Activated T-helper 9 cell treated with anti-CD3 and anti-CD28 coated beads, Interleukin-2, amount 50 U/mL, for 16 hours (primary cell): ENCODE data around the gene FAM184B.
"Not testable (repeated sequence)": the region's sequence is repeated elsewhere in the genome, so short reads cannot be mapped to it uniquely, and the experiment has no call there.

ENCODE experiments used
- DNase-seq: peaks from one replicate; pipeline ENCODE4 v3.0.0-alpha.2; 2020; ENCODE audit warnings: low read depth

FAM184B gene

GRCh38 chr4:17717301-17717700 lies 64.1 kb downstream of the FAM184B start:
- no peak for DNase-seq

DNA sequence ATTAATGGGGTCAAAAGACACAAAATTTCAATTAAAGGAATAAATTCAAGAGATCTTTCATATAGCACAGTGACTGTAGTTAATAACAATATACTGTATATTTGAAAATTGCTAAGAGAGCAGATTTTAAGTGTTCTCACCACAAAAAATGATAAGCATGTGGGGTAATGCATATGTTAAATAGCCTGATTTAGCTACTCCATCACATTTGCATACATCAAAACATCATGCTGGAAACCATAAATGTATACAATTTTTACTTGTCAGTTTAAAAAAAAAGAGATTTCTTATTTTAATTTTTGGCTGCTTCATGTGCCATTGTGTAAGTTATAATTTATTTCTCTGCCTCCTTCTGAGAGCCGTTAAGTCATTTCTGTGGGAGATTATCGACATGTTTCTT lies 65.9 kb downstream of the FAM184B start:
- DNase-seq, result no peak

- no peak for DNase-seq
Observed at GRCh38 chr4:17713779-17714178, 67.6 kb downstream of the FAM184B start.

GRCh38 chr4:17712166-17712565 lies 69.3 kb downstream of the FAM184B start:
- no peak for DNase-seq

DNA sequence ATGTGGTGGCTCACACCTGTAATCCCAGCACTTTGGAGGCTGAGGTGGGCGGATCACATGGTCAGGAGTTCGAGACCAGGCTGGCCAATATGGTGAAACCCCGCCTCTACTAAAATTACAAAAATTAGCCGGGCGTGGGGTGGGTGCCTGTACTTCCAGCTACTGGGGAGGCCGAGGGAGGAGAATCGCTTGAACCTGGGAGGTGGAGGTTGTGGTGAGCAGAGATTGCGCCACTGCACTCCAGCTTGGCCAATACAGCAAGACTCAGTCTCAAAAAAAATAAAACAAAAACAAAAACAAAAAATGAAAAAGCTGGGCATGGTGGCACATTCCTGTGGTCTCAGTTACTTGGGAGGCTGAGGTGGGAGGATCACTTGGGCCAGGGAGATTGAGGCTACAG lies 70.2 kb downstream of the FAM184B start:
- not testable (repeated sequence) for DNase-seq

- no peak for DNase-seq
Observed at GRCh38 chr4:17709763-17710068, 71.7 kb downstream of the FAM184B start.

DNA sequence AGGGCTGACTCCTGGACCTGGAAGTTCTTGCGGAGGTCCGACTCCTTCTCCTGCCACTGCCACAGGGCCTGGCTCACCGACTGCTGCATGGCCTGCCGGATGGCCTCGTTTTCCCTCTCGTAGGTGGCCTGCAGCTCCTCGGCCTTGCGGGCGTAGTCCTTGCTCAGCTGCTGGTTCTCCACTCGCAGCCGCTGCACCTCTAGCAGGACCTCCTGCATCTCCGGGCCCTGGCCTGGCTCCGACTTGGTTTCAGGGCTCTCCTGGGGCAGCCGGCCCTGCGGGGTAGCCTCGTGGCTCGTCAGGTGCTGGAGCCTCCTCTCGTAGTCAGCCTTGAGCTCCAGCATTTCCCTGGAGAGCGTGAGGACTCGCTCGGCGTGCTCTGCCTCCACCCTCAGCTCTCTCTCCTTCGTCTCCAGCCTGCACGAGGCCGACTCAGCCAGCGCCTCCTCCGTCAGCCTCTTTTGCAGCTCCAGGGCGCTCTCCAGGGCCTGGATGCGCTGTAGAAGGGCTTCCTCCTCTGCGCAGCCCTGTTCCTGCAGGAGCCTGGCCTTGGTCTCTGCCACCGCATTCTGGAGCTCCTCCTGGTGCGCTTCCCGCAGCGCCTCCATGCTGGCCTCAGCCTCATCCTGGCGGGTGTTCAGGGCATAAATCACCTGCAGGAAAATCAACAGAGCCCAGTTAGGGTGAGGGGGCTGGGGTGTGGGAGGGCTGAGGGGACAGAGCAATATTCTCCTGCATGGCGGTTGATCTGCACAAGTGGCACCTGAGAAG lies 72.2 kb downstream of the FAM184B start:
- no peak for DNase-seq

DNA sequence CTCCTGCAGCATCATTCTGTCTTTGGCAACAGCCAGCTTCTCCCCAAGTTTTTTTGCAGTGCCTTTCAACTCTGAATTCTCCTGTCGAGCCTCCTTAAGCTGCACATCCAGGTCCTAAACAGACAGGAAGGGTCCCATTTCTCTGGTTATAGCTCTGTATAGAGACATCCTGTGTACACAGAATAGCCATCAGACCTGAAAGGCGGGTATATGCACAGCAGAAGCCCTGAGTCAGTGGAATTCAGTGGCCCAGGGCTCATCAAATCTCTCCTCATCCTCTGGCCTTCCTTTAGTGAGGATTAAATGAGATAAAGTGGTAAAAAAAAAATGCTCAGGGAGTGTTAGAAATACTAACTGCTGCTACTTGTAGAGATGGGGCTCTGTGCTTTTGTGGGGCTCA lies 73.8 kb downstream of the FAM184B start:
- no peak for DNase-seq

DNA sequence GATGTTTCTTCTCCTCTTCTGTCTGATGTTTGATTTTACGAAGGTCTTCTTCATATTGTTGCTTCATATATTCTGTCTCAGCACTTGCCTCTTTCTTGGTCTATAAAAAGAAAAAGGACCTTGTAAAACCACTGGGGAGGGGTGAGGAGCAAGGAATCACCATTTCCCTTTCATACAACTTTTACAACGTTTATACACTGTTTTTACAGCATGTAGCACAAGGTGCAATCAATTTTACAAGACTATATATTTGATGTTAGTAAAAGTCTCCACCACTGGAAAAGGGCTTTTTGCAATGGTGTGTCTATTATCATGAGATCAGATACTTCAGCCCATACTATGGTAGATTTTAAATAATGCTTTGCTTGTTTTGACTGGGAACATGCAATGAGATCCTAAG lies 76.3 kb downstream of the FAM184B start:
- DNase-seq, result no peak

- no peak for DNase-seq
Observed at GRCh38 chr4:17704020-17704650, 77.3 kb downstream of the FAM184B start.

DNA sequence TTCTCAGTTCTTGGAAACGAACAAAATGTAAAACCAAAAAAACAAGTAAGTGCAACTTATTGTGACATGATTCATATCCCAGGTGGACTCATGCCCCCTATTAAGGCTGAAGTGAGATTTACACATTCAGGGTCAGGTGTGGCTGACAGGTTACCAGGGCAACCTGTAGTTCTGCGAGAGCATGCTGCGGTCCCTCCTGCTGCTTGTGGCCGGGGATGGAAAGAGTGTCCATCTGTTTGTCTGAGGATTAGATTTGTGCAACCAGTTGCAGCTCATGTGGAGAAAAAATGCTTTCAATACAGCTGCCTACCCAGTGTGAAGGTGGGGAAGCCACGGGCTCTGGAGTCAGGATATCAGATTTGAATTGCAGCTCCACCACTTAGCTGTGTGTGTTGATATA lies 78.8 kb downstream of the FAM184B start:
- DNase-seq, result no peak

DNA sequence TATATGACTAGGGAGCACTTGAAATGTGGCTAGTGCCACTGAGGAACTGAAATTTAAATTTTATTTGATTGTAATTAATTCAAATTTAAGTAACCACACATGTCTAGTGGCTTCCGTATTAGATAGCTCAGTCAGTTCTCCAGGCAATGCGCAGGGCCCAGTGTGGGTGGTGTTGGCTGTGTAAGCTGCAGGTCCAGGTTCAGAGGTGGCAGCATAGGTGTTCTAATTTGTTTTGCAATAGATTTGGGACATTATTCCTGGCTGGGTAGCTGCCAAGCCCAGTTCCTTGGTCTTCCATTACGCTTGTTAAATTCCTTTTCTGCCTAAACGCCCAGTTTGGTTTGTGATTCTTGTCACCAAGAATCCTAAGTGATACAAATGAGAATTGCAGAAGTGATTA lies 79.5 kb downstream of the FAM184B start:
- no peak for DNase-seq

GRCh38 chr4:17701138-17701839 lies 80.1 kb downstream of the FAM184B start:
- no peak for DNase-seq

- DNase-seq, result no peak
Observed at GRCh38 chr4:17699380-17699779, 82.0 kb downstream of the FAM184B start.

DNA sequence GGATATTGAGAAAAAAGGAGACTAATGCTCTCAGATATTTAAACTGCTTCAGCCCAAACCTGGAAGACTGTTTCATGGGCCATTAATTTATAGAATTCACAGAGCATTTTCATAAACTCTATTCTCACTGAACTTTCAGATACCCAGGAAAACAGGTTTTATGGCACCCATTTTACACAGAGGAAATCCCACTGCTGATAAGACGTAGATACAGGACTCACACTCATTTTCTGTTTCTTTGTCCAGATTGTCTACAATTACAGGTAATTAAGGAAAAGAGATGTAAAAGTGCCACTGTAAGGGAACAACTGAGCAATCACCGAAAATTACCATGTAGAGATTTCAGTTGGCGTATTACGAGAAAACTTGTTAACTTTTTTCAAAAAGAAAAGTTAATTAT lies 83.3 kb downstream of the FAM184B start:
- no peak for DNase-seq

DNA sequence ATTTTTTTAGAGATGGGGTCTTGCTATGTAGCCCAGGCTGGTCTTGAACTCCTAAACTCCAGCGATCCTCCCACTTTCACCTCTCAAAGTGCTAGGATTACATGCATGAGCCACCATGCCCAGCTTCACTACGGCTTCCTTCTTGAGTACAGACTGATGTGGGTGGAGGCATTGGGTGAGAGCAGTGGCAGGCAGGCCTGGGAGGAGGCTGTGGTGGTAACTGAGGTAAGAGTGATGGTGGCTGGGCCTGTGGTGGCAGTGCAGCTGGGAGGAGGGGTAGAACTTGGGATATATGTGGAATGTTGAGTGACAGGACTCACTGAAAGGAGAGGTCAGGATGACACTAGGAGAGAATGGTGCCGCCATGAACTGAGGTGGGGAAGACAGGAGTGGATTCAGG lies 86.1 kb downstream of the FAM184B start:
- DNase-seq, result no peak

DNA sequence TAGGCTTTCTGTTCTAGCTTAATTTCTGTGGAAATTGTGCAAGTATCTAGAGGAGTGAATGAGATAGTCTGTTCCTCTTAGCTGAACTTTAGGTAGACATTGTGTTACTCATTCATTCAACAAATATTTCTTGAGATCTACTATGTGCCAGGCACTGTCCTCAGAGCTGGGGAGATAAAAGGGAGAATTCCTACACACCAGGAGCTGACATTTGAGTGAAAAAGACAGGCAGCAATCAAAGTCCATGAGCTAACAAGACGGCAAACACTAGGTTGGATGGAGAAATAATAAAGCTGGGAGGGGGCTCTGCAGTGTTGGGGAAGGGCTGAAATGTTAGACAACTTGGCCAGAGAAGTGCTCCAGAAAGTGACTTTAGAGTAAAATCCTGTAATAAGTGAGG lies 86.9 kb downstream of the FAM184B start:
- DNase-seq, result no peak

- no peak for DNase-seq
Observed at GRCh38 chr4:17690898-17691297, 90.5 kb downstream of the FAM184B start.

DNA sequence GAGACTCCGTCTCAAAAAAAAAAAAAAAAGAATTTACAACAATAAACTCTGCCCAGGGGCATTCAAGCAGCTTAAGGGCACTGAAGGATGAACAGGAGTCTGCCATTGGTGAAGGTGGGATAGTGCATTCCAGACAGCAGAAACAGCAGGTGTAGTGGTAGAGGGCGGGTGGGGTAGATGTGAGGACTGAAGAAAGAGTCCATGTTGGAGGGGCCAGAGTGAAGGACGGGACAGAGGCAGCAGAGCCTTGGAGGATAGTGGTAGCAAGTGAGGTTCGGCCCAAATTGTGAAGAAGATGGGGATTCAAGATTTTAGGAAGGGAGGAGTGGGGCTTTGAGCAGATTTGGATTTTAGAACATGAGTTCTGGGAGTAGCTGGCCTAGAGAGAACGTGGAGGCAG lies 91.3 kb downstream of the FAM184B start:
- no peak for DNase-seq

DNA sequence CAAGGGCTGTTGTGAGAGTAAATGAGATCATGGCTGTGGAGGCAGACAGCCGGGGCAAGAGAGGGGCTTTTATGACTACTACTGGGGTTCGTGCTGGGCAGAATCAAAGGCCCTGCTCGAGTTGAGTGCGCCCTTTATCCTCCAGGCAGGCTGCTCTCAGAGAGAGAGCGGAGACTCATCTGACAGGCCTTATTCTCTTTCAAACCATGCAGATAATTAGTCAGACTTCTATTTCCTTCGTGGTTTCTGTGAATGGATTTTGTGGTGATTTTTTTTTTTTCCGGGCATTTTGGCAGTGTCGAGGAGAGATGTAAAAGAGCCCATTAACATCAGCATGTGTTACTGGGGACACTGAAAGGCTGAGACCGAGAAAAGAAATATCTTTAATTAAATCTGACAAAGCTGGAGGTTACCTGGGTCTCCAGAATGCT lies 93.4 kb downstream of the FAM184B start:
- no peak for DNase-seq

GRCh38 chr4:17687237-17687857 lies 94.1 kb downstream of the FAM184B start:
- no peak for DNase-seq

DNA sequence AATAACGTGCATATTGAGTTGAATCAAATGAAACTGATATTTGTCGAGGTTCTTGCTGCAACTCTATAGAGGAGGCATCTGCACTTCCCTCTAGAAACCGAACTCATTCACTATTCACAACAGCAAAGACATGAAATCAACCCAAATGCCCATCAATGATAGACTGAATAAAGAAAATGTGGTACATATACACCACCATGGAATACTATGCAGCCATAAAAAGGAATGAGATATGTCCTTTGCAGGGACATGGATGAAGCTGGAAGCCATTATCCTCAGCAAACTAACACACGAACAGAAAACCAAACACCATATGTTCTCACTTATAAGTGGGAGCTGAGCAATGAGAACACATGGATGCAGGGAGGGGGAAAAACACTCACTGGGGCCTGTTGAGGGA lies 96.8 kb downstream of the FAM184B start:
- DNase-seq, result not testable (repeated sequence)

- DNase-seq, result no peak
Observed at GRCh38 chr4:17682222-17682566, 99.2 kb downstream of the FAM184B start.
